HG03045 (cell line): Measurements from ENCODE around the gene EWSR1.

Experiments
- ATAC-seq: cut with Tn5 transposase; IDR thresholded peaks from one replicate; pipeline ENCODE4 v1.9.1; 2021; ENCODE audit warnings: mild to moderate bottlenecking, moderate library complexity; ENCODE audit not compliant: unreplicated experiment

Gene EWSR1

GRCh38 chr22:29267462-29267857 is 608 bp upstream of the EWSR1 start:
- no peak for ATAC-seq

GRCh38 chr22:29268511-29269229 is 602 bp downstream of the EWSR1 start:
- peak; percentile 24 for ATAC-seq

GRCh38 chr22:29269230-29269604 is 1.1 kb downstream of the EWSR1 start:
- ATAC-seq = no peak

GRCh38 chr22:29269731-29270474 is 1.8 kb downstream of the EWSR1 start:
- ATAC-seq = no peak

GRCh38 chr22:29270475-29271271 is 2.6 kb downstream of the EWSR1 start:
- ATAC-seq = no peak

GRCh38 chr22:29272624-29273023 is 4.6 kb downstream of the EWSR1 start:
- no peak for ATAC-seq

- no peak for ATAC-seq
Observed at GRCh38 chr22:29275167-29275566, 7.1 kb downstream of the EWSR1 start.

- no peak for ATAC-seq
Observed at GRCh38 chr22:29275819-29276565, 7.9 kb downstream of the EWSR1 start.

- no peak for ATAC-seq
Observed at GRCh38 chr22:29277927-29278326, 9.9 kb downstream of the EWSR1 start.

- ATAC-seq = no peak
Observed at GRCh38 chr22:29284196-29284595, 16.1 kb downstream of the EWSR1 start.

GRCh38 chr22:29288837-29289236 is 20.8 kb downstream of the EWSR1 start:
- ATAC-seq = no peak

GRCh38 chr22:29290061-29290460 is 22.0 kb downstream of the EWSR1 start:
- ATAC-seq = no peak

GRCh38 chr22:29291215-29291614 is 23.1 kb downstream of the EWSR1 start:
- no peak for ATAC-seq

- no peak for ATAC-seq
Observed at GRCh38 chr22:29292379-29292778, 24.3 kb downstream of the EWSR1 start.

- ATAC-seq = no peak
Observed at GRCh38 chr22:29298641-29299040, 30.6 kb downstream of the EWSR1 start.

- ATAC-seq = no peak
Observed at GRCh38 chr22:29299136-29299900, 31.2 kb downstream of the EWSR1 start.

- no peak for ATAC-seq
Observed at GRCh38 chr22:29300467-29300806, 32.4 kb downstream of the EWSR1 start.

GRCh38 chr22:29300807-29301601 is 32.9 kb downstream of the EWSR1 start:
- ATAC-seq = no peak

- ATAC-seq = no peak
Observed at GRCh38 chr22:29301716-29302401, 33.8 kb downstream of the EWSR1 start.
